K562 (cell line): ENCODE results near the gene MIDN. TPM values are rescaled to one million over a fixed set of nuclear protein-coding genes. Genes with fewer than 3 reads are reported as not detected.

Experiments used
- ATF2 ChIP-seq: sonication (generic); formaldehyde crosslinking; IDR thresholded peaks from 2 replicates; pipeline ENCODE4 v1.8.1; 2022; ENCODE audit warnings: missing genetic modification reagents
- BRF1 ChIP-seq: IDR thresholded peaks from 3 replicates; pipeline ENCODE4 v1.6.1; 2011; ENCODE audit warnings: borderline replicate concordance, mild to moderate bottlenecking; ENCODE audit not compliant: insufficient read length; ENCODE audit errors: extremely low read depth
- CBFB ChIP-seq: sonication (generic); formaldehyde crosslinking; IDR thresholded peaks from 2 replicates; pipeline ENCODE4 v1.4.0; 2020; ENCODE audit warnings: mild to moderate bottlenecking, missing genetic modification reagents
- CEBPB ChIP-seq: fragments of 450-650 bp; IDR thresholded peaks from 2 replicates; pipeline ENCODE4 v1.6.1; 2016; ENCODE audit warnings: missing genetic modification characterization, missing compliant biosample characterization
- COPS2 ChIP-seq: fragments of 450-650 bp; conservative IDR thresholded peaks from 2 replicates; pipeline ENCODE4 v1.6.1; 2016; ENCODE audit warnings: mild to moderate bottlenecking, moderate library complexity
- CREB1 ChIP-seq, 2 experiments: sonication (generic) in 1 of 2; formaldehyde crosslinking in 1 of 2; IDR thresholded peaks; 2 replicates each; pipeline versions ENCODE4 v1.6.1 to v1.8.0; 2012 to 2022; ENCODE audit warnings: inconsistent platforms in 1 of 2, mild to moderate bottlenecking in 1 of 2, missing genetic modification reagents in 1 of 2, moderate library complexity in 1 of 2
- ETV5 ChIP-seq: sonication (generic); formaldehyde crosslinking; IDR thresholded peaks from 2 replicates; pipeline ENCODE4 v1.4.0; 2020; ENCODE audit warnings: low read depth, mild to moderate bottlenecking, missing genetic modification reagents
- HDAC6 ChIP-seq: IDR thresholded peaks from 2 replicates; pipeline ENCODE4 v1.6.1; 2012; ENCODE audit warnings: low read depth, mild to moderate bottlenecking, control low read depth, inconsistent platforms, low read length, moderate library complexity
- LEF1 ChIP-seq: fragments of 450-650 bp; IDR thresholded peaks from 2 replicates; pipeline ENCODE4 v1.6.1; 2016; ENCODE audit warnings: mild to moderate bottlenecking
- MAFF ChIP-seq: IDR thresholded peaks from 2 replicates; pipeline ENCODE4 v1.6.1; 2012; ENCODE audit warnings: low read length, improper control_type of control experiment
- NR4A1 ChIP-seq, 2 experiments: fragments of 250-450 bp in 1 of 2; fragments of 450-650 bp in 1 of 2; sonication (Bioruptor Pico) in 1 of 2; IDR thresholded peaks; 2 replicates each; pipeline versions ENCODE4 v1.4.0 to v1.6.1; 2016 to 2020; ENCODE audit warnings: mild to moderate bottlenecking in 2 of 2, missing compliant biosample characterization in 1 of 2, missing genetic modification characterization in 1 of 2, moderate library complexity in 1 of 2
- THAP7 ChIP-seq: fragments of 250-450 bp; sonication (Bioruptor Pico); IDR thresholded peaks from 2 replicates; pipeline ENCODE4 v1.5.0; 2021
- YY1 ChIP-seq, 3 experiments: IDR thresholded peaks; 2 replicates each; pipeline ENCODE4 v1.6.1; 2011; ENCODE audit warnings: low read length in 2 of 3, mild to moderate bottlenecking in 2 of 3, moderate library complexity in 2 of 3, borderline replicate concordance in 1 of 3, control low read depth in 1 of 3, low read depth in 1 of 3; ENCODE audit not compliant: insufficient read depth in 3 of 3, insufficient replicate concordance in 2 of 3, control insufficient read depth in 1 of 3, insufficient read length in 1 of 3; ENCODE audit errors: extremely low read depth in 1 of 3
- ZNF165 ChIP-seq: fragments of 250-450 bp; sonication (Bioruptor Pico); IDR thresholded peaks from 2 replicates; pipeline ENCODE4 v1.4.0; 2020; ENCODE audit warnings: borderline replicate concordance
- polyA plus RNA-seq, 8 experiments: library from polyadenylated mRNA; depleted of rRNA in 4 of 8; stranded (reverse) in 5 of 8; unstranded in 3 of 8; fragments of >200 nt; fragmentation: Nextera tagmentation in 2 of 8; fragmentation: Illumina TruSeq in 1 of 8; extraction: Ambion mirVana in 2 of 8; extraction: Trizol in 1 of 8; gene quantifications; 2 replicates each; pipeline versions ENCODE4 v1.2.1 to v1.2.3, GENCODE V29; 2011 to 2014; ENCODE audit warnings: inconsistent platforms in 1 of 8, missing spikeins in 1 of 8
- total RNA-seq, 7 experiments: library from RNA; depleted of rRNA in 6 of 7; stranded (reverse); fragments of >200 nt in 6 of 7; fragmentation: Illumina TruSeq in 2 of 7; extraction: Trizol in 2 of 7; gene quantifications; 2 replicates each; pipeline versions ENCODE4 v1.2.1 to v1.2.3, GENCODE V29; 2011 to 2021; ENCODE audit warnings: low replicate concordance in 1 of 7
- TF ChIP-seq, protein P1 (sequence below): fragments of 450-650 bp; formaldehyde crosslinking; IDR thresholded peaks from 2 replicates; pipeline ENCODE4 v1.4.0; 2022; ENCODE audit warnings: missing genetic modification characterization
- TF ChIP-seq, protein P2 (sequence below): fragments of 200-800 bp; sonication (Bioruptor generic); IDR thresholded peaks from 2 replicates; pipeline ENCODE4 v1.6.1; 2016; ENCODE audit warnings: missing genetic modification characterization, missing compliant biosample characterization
- TF ChIP-seq, protein P3 (sequence below): sonication (generic); formaldehyde crosslinking; IDR thresholded peaks from 2 replicates; pipeline ENCODE4 v1.9.0; 2022; ENCODE audit warnings: mild to moderate bottlenecking, missing genetic modification reagents

The MIDN gene
- total and polyA plus RNA-seq, 9 of the 15 experiments (the other 6 are each of a cell fraction or from before 2014, with no cell fraction given), result 0.17 to 120 (median 10.1) TPM

GRCh38 chr19:1266129-1266915 is 17.9 kb downstream of the MIDN start (continued):
- TF ChIP-seq ZNF165 (CRISPR knock-in tag), result no peak
- peak; percentile 90 for TF ChIP-seq LEF1
- TF ChIP-seq ATF2 (CRISPR knock-in tag), result no peak
- no peak for TF ChIP-seq HDAC6
- no peak for TF ChIP-seq CEBPB (tag)
- TF ChIP-seq CBFB (CRISPR knock-in tag), result peak; percentile 82; the same call in 1 of the 2 replicates
- TF ChIP-seq ETV5 (CRISPR knock-in tag), result peak; percentile 55; the same call in 1 of the 2 replicates
- TF ChIP-seq, protein P1, sequence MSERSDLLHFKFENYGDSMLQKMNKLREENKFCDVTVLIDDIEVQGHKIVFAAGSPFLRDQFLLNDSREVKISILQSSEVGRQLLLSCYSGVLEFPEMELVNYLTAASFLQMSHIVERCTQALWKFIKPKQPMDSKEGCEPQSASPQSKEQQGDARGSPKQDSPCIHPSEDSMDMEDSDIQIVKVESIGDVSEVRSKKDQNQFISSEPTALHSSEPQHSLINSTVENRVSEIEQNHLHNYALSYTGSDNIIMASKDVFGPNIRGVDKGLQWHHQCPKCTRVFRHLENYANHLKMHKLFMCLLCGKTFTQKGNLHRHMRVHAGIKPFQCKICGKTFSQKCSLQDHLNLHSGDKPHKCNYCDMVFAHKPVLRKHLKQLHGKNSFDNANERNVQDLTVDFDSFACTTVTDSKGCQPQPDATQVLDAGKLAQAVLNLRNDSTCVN (CRISPR knock-in tag), result no peak
- TF ChIP-seq COPS2, result no peak
- no peak for TF ChIP-seq NR4A1 (CRISPR knock-in tag; IDR thresholded peaks at IDR 0.05)
- TF ChIP-seq NR4A1 (tag; IDR thresholded peaks at IDR 0.05), result no peak
- TF ChIP-seq BRF1, result no peak
- TF ChIP-seq THAP7 (CRISPR knock-in tag), result peak; percentile 87
- TF ChIP-seq MAFF, result no peak
- TF ChIP-seq, protein P2, sequence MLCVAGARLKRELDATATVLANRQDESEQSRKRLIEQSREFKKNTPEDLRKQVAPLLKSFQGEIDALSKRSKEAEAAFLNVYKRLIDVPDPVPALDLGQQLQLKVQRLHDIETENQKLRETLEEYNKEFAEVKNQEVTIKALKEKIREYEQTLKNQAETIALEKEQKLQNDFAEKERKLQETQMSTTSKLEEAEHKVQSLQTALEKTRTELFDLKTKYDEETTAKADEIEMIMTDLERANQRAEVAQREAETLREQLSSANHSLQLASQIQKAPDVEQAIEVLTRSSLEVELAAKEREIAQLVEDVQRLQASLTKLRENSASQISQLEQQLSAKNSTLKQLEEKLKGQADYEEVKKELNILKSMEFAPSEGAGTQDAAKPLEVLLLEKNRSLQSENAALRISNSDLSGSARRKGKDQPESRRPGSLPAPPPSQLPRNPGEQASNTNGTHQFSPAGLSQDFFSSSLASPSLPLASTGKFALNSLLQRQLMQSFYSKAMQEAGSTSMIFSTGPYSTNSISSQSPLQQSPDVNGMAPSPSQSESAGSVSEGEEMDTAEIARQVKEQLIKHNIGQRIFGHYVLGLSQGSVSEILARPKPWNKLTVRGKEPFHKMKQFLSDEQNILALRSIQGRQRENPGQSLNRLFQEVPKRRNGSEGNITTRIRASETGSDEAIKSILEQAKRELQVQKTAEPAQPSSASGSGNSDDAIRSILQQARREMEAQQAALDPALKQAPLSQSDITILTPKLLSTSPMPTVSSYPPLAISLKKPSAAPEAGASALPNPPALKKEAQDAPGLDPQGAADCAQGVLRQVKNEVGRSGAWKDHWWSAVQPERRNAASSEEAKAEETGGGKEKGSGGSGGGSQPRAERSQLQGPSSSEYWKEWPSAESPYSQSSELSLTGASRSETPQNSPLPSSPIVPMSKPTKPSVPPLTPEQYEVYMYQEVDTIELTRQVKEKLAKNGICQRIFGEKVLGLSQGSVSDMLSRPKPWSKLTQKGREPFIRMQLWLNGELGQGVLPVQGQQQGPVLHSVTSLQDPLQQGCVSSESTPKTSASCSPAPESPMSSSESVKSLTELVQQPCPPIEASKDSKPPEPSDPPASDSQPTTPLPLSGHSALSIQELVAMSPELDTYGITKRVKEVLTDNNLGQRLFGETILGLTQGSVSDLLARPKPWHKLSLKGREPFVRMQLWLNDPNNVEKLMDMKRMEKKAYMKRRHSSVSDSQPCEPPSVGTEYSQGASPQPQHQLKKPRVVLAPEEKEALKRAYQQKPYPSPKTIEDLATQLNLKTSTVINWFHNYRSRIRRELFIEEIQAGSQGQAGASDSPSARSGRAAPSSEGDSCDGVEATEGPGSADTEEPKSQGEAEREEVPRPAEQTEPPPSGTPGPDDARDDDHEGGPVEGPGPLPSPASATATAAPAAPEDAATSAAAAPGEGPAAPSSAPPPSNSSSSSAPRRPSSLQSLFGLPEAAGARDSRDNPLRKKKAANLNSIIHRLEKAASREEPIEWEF (CRISPR knock-in tag), result no peak
- TF ChIP-seq, protein P3, sequence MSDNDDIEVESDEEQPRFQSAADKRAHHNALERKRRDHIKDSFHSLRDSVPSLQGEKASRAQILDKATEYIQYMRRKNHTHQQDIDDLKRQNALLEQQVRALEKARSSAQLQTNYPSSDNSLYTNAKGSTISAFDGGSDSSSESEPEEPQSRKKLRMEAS (CRISPR knock-in tag), result peak; percentile 80
- TF ChIP-seq CREB1 (IDR thresholded peaks at IDR 0.05), result peak; percentile 86
- peak; percentile 77 for TF ChIP-seq CREB1 (CRISPR knock-in tag; IDR thresholded peaks at IDR 0.05)
- TF ChIP-seq YY1 (IDR thresholded peaks at IDR 0.05; ENCODE audit: borderline replicate concordance in 1 of 3, control insufficient read depth in 1 of 3, extremely low read depth in 1 of 3, insufficient read depth in 3 of 3, insufficient read length in 1 of 3, insufficient replicate concordance in 2 of 3, low read depth in 1 of 3, low read length in 2 of 3), result no peak
